NK-92 treated with Interleukin-12 subunit alpha and Interleukin-12 subunit beta, amount 100 ng/mL, for 24 hours (cell line): Measurements from ENCODE around the gene ITPR3.
"Not testable (repeated sequence)": the region's sequence is repeated elsewhere in the genome, so short reads cannot be mapped to it uniquely, and the experiment has no call there.

ENCODE experiments used
- DNase-seq: peaks from one replicate; lab custom pipeline; 2025; lab: John Stamatoyannopoulos, UW

Gene ITPR3

GRCh38 chr6:33591424-33592032 lies 29.6 kb upstream of the ITPR3 start:
- DNase-seq = no peak

- no peak for DNase-seq
These were observed 28.9 kb upstream of the ITPR3 start for GRCh38 chr6:33592280-33592594.

GRCh38 chr6:33592595-33593413 lies 28.3 kb upstream of the ITPR3 start:
- DNase-seq = no peak

DNA sequence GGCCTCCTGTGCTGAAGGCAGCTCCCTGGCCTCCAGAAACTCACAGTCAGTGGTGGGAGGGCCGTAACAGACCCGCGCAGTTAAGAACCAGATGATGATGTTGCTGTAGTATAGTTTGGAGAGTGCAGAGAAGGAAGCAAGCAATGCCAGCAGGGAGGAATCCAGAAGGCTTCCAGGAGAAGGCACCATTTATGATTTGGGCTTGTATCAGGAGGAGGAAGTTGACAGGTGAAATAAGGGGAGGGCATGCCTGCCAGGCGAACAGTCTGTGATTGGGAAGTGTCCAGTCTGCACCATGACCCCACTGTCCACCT lies 27.8 kb upstream of the ITPR3 start:
- DNase-seq = no peak

- DNase-seq = no peak
These were observed 25.9 kb upstream of the ITPR3 start for GRCh38 chr6:33595001-33595846.

- DNase-seq = not testable (repeated sequence)
These were observed 24.2 kb upstream of the ITPR3 start for GRCh38 chr6:33596894-33597293.

DNA sequence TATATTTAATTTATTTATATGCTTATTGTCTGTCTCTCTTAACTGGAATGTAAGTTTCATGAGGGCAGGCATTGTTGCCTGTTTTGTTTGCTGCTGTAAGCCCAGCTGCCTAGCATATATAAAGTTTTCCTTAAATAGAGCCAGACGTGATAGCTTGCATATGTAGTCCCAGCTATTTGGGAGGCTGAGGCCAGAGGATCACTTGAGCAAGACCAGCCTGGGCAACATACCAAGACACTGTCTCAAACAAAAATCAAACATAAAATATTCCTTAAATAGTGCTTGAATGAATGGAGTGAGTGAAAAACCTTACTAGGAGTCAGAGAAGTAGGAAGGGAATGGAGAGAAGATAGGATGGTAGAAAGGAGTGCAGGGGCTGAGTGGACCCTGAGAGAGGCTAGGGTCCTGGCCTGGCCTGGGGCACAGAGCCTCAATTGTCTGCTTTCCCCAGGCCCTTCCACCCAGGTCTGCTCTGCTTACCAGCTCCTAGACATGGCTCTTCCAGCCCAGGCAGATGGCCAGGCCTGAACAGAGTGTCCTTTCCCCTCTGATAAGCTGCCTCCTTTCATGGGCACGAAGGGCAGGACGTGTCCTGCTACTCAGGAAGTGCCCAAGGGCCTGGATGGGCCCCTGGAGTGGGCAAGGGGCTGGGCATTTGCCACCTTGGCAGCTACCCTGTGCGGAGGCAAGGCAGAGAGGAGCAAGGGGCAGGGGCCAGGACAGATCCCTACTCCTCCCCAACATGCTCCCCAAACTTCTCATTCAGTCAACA lies 23.4 kb upstream of the ITPR3 start:
- DNase-seq = no peak

DNA sequence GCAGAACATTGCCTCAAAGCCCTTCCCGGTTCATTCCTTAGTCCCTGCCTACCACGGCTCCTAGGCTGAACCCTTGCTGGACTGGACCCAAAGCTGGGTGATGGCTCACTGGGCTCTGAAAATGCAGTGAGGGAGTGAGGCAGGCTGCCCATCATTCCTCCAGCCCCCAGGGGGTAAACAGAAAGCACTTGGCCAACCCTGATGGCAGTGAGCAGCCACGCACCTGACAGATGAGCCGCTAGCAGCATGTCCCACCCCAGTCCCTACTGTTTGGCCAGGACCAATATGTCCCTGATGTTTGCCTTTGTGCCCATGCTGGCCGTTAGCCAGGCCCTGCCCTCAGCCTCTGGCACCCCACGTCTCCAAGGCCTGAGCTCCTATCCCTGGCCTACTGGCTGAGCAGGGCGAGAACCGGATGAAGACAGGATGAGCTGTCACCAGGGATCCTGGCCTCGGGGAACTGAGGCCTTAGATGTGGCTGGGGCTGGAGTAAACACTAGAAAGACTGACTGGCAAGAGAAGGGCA lies 21.6 kb upstream of the ITPR3 start:
- no peak for DNase-seq

GRCh38 chr6:33600761-33601160 lies 20.4 kb upstream of the ITPR3 start:
- no peak for DNase-seq

DNA sequence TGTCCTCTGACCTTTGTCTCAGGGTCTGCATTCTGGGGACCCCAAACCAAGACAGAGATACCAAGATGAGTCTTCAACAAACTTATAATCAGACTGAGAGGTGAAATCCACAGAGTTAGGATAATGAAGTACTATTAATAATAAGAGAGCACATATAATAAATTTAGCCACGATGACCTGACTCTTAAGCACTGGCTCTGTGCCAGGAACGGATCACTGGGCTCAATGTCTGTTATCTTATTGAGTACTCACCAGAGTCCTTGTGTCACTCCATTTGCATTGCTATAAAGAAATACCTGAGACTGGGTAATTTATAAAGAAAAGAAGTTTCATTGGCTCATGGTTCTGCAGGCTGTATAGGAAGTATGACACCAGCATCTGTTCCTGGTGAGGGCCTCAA lies 18.9 kb upstream of the ITPR3 start:
- DNase-seq = no peak

DNA sequence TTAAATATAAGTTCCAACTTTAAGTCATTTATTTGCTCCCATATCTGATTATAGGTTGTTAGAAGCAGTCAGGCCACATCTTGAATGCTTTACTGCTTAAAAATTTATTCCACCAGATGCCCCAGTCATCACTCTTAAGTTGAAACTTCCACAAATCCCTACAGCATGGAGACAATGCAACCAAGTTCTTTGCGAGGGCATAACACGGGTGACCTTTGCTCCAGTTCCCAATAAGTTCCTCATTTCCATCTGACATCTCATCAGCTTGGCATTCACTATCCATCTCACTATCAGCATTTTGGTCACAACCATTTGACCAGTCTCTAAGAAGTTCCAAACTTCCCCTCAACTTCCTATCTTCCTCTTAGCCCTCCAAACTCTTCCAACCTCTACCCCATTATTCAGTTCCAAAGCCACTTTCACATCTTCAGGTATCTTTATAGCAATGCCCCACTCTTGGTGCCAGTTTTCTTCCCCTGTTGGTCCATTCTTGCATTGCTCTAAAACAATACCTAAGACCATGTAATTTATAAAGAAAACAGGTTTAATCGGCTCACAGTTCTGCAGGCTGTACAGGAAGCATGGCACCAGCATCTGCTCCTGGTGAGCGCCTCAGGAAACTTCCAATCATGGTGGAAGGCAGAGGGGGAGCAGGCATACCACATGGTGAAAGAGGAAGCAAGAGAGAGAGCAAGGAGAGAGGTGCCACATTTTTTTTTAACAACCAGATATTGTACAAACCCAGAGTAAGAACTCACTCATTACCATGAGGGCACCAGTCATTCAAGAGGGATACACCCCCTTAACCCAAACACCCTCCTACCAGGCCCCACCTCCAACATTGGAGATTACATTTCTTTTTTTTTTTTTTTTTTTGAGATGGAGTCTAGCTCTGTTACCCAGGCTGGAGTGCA lies 15.9 kb upstream of the ITPR3 start:
- DNase-seq = no peak

DNA sequence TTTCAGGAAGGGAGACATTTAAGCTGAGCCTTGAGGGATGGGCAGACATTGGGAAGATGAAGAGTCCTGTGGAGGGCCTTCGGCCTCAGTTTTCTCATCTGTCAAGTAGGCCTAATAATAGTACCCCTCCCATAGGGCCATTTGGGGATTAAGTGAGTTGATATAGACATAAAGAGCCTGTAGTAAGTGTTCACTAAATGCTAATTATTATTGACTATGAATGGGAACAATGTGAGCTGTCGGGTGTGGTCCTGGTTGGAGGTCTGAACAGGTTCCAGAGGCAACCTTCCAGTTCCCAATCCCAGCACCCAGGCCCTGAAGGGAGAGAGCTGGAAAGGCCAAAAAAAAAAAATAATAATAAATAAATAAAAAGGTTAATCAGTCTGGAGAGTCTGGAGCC lies 14.5 kb upstream of the ITPR3 start:
- no peak for DNase-seq

GRCh38 chr6:33607126-33607783 lies 13.9 kb upstream of the ITPR3 start:
- DNase-seq = no peak

DNA sequence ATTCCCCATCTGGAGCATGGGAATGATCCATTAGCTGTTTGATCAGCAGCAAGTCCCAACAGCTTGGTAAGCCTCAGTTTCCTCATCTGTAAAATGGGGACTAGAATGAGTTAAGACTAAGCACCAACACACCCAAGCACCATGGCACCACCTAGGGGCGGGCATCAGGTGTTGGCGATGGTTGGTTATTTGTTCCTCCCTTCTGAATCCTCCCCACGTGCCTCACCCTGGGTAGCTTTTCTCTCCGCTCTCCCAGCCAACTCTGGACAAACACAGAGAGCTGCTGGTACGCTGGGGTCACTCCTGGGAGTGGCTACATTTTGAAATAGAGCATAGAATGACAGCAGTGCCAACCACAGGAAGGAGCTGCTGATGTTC lies 13.3 kb upstream of the ITPR3 start:
- DNase-seq = no peak

- no peak for DNase-seq
These were observed 12.1 kb upstream of the ITPR3 start for GRCh38 chr6:33609019-33609418.

DNA sequence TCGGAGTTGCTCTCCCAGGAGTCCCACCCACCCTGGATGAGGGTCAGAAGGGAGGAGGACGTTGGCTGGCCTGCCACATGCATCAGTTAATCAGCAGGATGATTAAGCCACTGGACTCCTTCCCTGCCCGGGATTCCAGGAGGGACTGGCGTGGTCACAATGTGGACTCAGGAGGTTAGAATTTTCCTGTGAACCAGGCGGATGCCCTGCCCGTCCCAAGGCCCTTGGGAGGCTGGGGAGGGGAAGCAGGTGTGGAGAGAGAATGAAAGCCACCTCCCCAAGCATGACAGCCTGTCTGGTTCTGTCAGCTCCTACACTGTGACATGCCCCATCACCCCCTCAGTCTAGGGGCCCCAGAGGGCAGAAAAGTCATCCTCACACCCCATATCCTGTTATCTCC lies 11.6 kb upstream of the ITPR3 start:
- no peak for DNase-seq

DNA sequence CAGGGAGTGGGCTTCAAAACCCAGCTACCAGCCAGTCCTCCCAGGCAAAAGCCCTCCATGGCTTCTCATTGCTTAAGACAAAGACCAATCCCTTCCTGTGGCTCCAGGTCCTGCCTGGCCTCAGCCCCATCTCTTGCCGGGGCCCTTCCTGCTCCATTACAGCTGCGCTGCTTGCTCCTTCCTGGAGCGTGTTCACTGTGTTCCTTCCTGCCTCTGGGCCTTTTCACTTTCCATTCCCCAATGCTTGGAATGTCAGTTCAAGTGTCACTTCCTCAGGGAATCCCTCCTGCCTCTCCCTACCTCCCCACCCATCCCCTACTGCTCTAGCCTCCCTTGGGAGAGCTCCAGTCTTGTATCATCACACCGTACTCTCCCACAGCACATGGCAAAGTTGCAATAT lies 11.1 kb upstream of the ITPR3 start:
- DNase-seq = no peak

DNA sequence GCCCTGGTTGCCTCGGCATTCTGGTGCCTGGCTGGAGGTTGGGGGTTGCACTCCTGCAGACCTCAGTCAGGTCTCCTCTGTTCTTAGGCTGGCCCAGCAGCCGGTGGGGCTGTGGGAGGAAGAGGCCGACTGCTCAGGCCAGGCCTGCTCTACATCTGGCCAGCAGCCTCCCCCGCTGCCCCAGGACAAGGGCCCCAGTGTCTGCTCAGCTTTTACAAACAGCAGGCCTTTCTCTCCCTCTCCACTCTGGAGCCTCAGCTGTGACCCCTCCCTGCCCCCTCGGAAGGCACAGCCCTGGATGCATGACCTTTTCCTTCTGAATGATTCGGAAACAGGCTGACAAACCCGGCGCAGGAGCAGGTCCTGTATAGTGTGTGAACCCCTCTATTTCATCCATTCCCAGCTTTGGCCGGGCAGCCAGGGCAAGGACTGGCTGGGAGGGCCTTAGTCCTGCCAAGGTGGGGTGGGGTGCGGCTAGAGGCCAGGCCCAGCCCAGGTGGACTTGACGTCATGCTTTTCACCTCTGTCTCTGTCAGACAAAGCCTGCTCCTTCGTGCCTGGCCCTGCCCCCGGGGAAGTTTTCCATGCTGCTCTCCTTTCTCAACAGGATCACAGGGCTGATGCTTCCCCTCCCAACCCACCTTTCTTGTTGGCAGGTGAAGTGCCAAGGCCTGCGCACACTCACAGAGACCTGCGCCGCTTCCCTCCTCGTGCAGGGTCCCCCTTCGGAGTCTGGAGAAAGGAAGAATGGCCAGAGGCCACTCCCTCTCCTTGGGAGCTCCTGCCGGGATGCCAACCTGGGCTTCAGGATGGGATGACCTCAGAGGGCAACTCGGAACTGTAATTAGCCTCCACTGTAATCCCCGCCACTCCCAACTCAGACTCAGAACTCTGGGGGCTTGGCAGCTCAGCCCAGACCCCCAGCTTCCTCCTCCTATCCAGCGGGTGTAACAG lies 10.1 kb upstream of the ITPR3 start:
- no peak for DNase-seq

GRCh38 chr6:33613146-33613794 lies 7.9 kb upstream of the ITPR3 start:
- DNase-seq = no peak
